ENCODE measurements around the gene PTTG1IP. TPM values are rescaled to one million over a fixed set of nuclear protein-coding genes. Genes with fewer than 3 reads are reported as not detected.

Gene PTTG1IP
- total and polyA plus RNA-seq, 2 donors (not counting 1 experiment from before 2014, with no cell fraction given): 229 to 240 TPM

DNA sequence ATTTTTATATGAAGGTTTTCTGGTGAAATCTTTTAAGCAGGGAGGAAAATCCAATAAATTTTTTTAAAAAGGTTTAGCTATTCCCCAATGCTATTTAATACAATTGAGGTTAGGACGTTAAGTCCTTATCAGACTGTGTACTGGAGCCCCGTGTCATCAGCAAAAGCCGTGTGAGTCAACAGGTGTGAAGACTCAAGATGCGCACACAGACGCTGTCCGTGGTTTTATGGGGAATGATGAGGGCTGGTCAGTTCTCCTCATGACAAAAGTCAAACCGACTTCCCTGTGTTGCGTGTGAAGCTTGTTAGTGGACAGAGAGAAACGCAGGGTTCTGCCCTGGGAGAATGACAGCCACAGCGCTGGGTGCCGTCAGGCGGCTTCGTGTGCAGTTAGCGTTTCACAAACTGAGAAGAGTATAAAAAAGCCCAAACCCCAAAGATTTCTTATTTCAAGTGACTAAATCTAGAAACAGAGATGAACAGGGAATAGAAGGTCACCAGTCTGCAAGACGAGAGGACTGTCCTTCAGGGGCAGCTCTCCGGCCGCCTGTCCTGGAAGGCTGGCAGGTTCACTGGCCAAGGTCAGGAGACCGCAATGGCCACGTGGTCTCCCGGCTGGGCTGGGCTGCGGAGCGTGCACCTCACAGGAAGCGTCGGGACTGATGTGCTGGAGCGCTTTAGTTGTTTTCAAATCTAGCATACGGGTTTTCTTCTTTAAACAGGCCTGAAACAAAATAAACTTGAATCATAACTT, 22.4 kb downstream of the PTTG1IP start:
- no peak overlapping the region for H3K27ac ChIP-seq (ENCODE audit: insufficient read depth, low read length)
- H3K4me1 ChIP-seq (ENCODE audit: control insufficient read depth, extremely low read depth, insufficient read depth, low read length): peaks cover 9% of the 10 kb centered on the region
- DNase-seq (ENCODE audit: low read depth in 2 of 2): no peak
- H3K4me2 ChIP-seq (ENCODE audit: extremely low read depth, insufficient read depth, low read length): no peak overlapping the region
- no peaks in the 10 kb centered on the region for H3K9me3 ChIP-seq (ENCODE audit: control insufficient read depth, insufficient read depth, low read depth, low read length)
- H3K79me2 ChIP-seq (ENCODE audit: control insufficient read depth, insufficient read depth, low read length): peaks cover 11% of the 10 kb centered on the region
- no peak overlapping the region for H2AFZ ChIP-seq (ENCODE audit: low read length)
- no peak overlapping the region for H3K9ac ChIP-seq (ENCODE audit: insufficient read depth, low read length)
- H4K20me1 ChIP-seq (ENCODE audit: control insufficient read depth, extremely low read depth, insufficient read depth, low read length): no peaks in the 10 kb centered on the region
- H3K36me3 ChIP-seq (ENCODE audit: control insufficient read depth, insufficient read depth, low read length): peaks cover 39% of the 10 kb centered on the region
- no peak overlapping the region for H3K4me3 ChIP-seq (replicated peaks in 1 of 4; ENCODE audit: control extremely low read depth in 1 of 4, insufficient read depth in 1 of 4, low read depth in 3 of 4, low read length in 4 of 4)
- no peaks in the 10 kb centered on the region for H3K27me3 ChIP-seq (ENCODE audit: control insufficient read depth, insufficient read depth, low read length)
- TF ChIP-seq, protein P1, sequence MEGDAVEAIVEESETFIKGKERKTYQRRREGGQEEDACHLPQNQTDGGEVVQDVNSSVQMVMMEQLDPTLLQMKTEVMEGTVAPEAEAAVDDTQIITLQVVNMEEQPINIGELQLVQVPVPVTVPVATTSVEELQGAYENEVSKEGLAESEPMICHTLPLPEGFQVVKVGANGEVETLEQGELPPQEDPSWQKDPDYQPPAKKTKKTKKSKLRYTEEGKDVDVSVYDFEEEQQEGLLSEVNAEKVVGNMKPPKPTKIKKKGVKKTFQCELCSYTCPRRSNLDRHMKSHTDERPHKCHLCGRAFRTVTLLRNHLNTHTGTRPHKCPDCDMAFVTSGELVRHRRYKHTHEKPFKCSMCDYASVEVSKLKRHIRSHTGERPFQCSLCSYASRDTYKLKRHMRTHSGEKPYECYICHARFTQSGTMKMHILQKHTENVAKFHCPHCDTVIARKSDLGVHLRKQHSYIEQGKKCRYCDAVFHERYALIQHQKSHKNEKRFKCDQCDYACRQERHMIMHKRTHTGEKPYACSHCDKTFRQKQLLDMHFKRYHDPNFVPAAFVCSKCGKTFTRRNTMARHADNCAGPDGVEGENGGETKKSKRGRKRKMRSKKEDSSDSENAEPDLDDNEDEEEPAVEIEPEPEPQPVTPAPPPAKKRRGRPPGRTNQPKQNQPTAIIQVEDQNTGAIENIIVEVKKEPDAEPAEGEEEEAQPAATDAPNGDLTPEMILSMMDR (conservative IDR thresholded peaks at IDR 0.05 in 1 of 2, IDR thresholded peaks at IDR 0.05 in 1 of 2; ENCODE audit: low read depth in 1 of 2, low read length in 2 of 2): no peak
- no peak for TF ChIP-seq EZH2 (IDR thresholded peaks at IDR 0.05; ENCODE audit: low read length, missing control alignments)

DNA sequence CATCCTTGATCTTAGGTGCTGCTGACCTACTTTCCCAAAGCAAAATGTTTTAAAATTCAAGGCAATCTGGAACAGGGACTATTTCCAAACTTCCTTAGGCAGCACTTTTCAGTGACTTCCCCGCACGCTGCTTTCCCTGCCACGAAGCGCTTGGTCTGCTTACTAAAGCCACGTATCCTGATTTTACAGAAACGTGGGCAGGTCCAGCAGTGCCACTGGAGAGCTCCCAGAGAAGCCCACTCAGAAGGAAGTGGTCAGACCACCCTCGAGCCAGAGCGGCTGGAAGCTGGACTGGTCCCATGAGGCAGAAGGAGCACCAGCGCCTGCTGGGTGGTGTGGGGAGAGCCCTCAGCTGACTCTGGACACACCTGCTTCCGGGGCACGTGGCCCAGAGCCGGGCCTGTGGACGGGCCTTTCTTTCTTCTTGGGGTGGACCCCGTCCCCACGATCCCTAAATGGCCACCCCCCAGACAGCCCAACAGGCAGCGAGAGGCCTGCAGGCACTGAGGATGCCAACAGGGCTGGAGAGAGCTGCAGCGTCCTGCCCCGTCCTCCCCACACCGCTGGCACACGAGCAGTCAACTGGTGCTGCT, 23.2 kb downstream of the PTTG1IP start:
- Histone ChIP-seq H3K4me1 (ENCODE audit: control insufficient read depth, extremely low read depth, insufficient read depth, low read length) (peaks cover 13% of the 10 kb centered on the region), H3K27me3 (ENCODE audit: control insufficient read depth, insufficient read depth, low read length) (no peaks in the 10 kb centered on the region), H3K4me2 (ENCODE audit: extremely low read depth, insufficient read depth, low read length) (no peak overlapping the region), H4K20me1 (ENCODE audit: control insufficient read depth, extremely low read depth, insufficient read depth, low read length) (no peaks in the 10 kb centered on the region), H3K36me3 (ENCODE audit: control insufficient read depth, insufficient read depth, low read length) (peaks cover 35% of the 10 kb centered on the region), H3K9ac (ENCODE audit: insufficient read depth, low read length) (no peak overlapping the region), H3K79me2 (ENCODE audit: control insufficient read depth, insufficient read depth, low read length) (peaks cover 10% of the 10 kb centered on the region), H3K4me3 (replicated peaks in 1 of 4; ENCODE audit: control extremely low read depth in 1 of 4, insufficient read depth in 1 of 4, low read depth in 3 of 4, low read length in 4 of 4) (no peak overlapping the region), H2AFZ (ENCODE audit: low read length) (no peak overlapping the region), H3K27ac (ENCODE audit: insufficient read depth, low read length) (no peak overlapping the region), H3K9me3 (ENCODE audit: control insufficient read depth, insufficient read depth, low read depth, low read length) (no peaks in the 10 kb centered on the region)
- DNase-seq (ENCODE audit: low read depth in 2 of 2): no peak
- TF ChIP-seq, protein P1 (conservative IDR thresholded peaks at IDR 0.05 in 1 of 2, IDR thresholded peaks at IDR 0.05 in 1 of 2; ENCODE audit: low read depth in 1 of 2, low read length in 2 of 2): no peak
- TF ChIP-seq EZH2 (IDR thresholded peaks at IDR 0.05; ENCODE audit: low read length, missing control alignments): no peak

DNA sequence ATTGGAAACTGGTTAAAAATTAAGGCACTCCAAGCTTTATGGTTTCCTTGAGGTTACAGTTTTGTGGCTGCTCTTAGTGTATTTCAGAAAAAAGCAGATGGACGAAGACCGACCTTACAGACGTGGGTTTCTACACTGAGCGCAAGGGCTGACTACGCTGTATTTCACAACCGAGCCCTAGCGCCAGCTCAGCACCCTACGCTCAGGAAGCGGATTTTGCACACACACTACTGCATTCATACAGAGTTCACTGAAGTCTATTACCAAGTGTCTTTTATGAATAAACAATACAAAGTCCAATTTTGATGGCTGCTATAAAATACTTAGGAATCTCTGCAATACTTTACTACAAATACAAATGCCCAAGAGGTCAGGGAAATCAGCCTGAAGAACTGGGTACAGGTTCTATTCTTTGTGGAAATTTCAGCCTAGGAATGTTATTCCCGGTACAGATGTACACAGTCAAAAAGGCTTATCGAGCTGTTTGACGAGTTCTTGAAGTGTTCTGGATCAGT, 23.8 kb downstream of the PTTG1IP start:
- Histone ChIP-seq H3K4me1 (ENCODE audit: control insufficient read depth, extremely low read depth, insufficient read depth, low read length) (peaks cover 13% of the 10 kb centered on the region), H3K27ac (ENCODE audit: insufficient read depth, low read length) (no peak overlapping the region), H4K20me1 (ENCODE audit: control insufficient read depth, extremely low read depth, insufficient read depth, low read length) (no peaks in the 10 kb centered on the region), H3K4me3 (replicated peaks in 1 of 4; ENCODE audit: control extremely low read depth in 1 of 4, insufficient read depth in 1 of 4, low read depth in 3 of 4, low read length in 4 of 4) (no peak overlapping the region), H3K4me2 (ENCODE audit: extremely low read depth, insufficient read depth, low read length) (no peak overlapping the region), H3K9ac (ENCODE audit: insufficient read depth, low read length) (no peak overlapping the region), H3K27me3 (ENCODE audit: control insufficient read depth, insufficient read depth, low read length) (no peaks in the 10 kb centered on the region), H3K79me2 (ENCODE audit: control insufficient read depth, insufficient read depth, low read length) (peaks cover 7% of the 10 kb centered on the region), H2AFZ (ENCODE audit: low read length) (no peak overlapping the region), H3K9me3 (ENCODE audit: control insufficient read depth, insufficient read depth, low read depth, low read length) (no peaks in the 10 kb centered on the region), H3K36me3 (ENCODE audit: control insufficient read depth, insufficient read depth, low read length) (peaks cover 32% of the 10 kb centered on the region)
- TF ChIP-seq EZH2 (IDR thresholded peaks at IDR 0.05; ENCODE audit: low read length, missing control alignments): no peak
- TF ChIP-seq, protein P1 (conservative IDR thresholded peaks at IDR 0.05 in 1 of 2, IDR thresholded peaks at IDR 0.05 in 1 of 2; ENCODE audit: low read depth in 1 of 2, low read length in 2 of 2): no peak
- DNase-seq (ENCODE audit: low read depth in 2 of 2): no peak
